Prostate gland (tissue), 2 donors: ENCODE measurements around the gene CCDC28B.

Source experiments
- CTCF ChIP-seq, 4 experiments: fragments of 200-600 bp in 2 of 4; fragments of 450-650 bp in 2 of 4; sonication (generic) in 2 of 4; IDR thresholded peaks; 1 replicate in 3 of 4; 2 replicates in 1 of 4; pipeline ENCODE4 v1.5.1; 2016 to 2019; ENCODE audit warnings: antibody characterized with exemption in 4 of 4, mild to moderate bottlenecking in 2 of 4, moderate library complexity in 2 of 4
- POLR2A ChIP-seq: fragments of 450-650 bp; IDR thresholded peaks from one replicate; pipeline ENCODE4 v1.6.1; 2016; ENCODE audit warnings: antibody characterized with exemption, mild to moderate bottlenecking
- POLR2AphosphoS5 ChIP-seq: sonication (generic); formaldehyde crosslinking; IDR thresholded peaks from one replicate; pipeline ENCODE4 v1.6.1; 2017; ENCODE audit warnings: antibody characterized with exemption

- TF ChIP-seq CTCF (IDR thresholded peaks at IDR 0.05) (no peak), POLR2A (no peak), POLR2AphosphoS5 (no peak)
Measured at GRCh38 chr1:32151319-32151787, 49.0 kb upstream of the CCDC28B start.
